GM23338 (cell line): Measurements from ENCODE around the gene TPSB2. TPM values are rescaled to one million over a fixed set of nuclear protein-coding genes. Genes with fewer than 3 reads are reported as not detected.

Source experiments
- ATAC-seq: fragments of 200-7000 bp; cut with Tn5 transposase; 3 replicates; pipeline ENCODE4 v1.9.1; 2020
- DNase-seq: peaks from one replicate; pipeline ENCODE4 v3.0.0-alpha.2; 2015; ENCODE audit warnings: low spot score
- H2AFZ ChIP-seq: fragments of 200-600 bp; sonication (generic); 2 replicates; pipeline ENCODE4 v1.8.0; 2016; ENCODE audit warnings: antibody characterized with exemption, mild to moderate bottlenecking, moderate library complexity
- H3F3A ChIP-seq: fragments of 200-600 bp; sonication (generic); replicated peaks from 2 replicates; pipeline ENCODE4 v1.8.0; 2017; ENCODE audit warnings: antibody characterized with exemption, mixed run types, low read depth
- H3K27ac ChIP-seq: fragments of 200-600 bp; sonication (generic); 2 replicates; pipeline ENCODE4 v1.6.1; 2016; ENCODE audit warnings: low read depth
- H3K27me3 ChIP-seq: fragments of 200-600 bp; sonication (generic); 2 replicates; pipeline ENCODE4 v1.8.0; 2016; ENCODE audit warnings: mild to moderate bottlenecking, mixed run types, moderate library complexity; ENCODE audit not compliant: insufficient read depth
- H3K36me3 ChIP-seq: fragments of 200-600 bp; sonication (generic); 2 replicates; pipeline ENCODE4 v1.8.0; 2016; ENCODE audit warnings: mild to moderate bottlenecking; ENCODE audit not compliant: insufficient read depth
- H3K4me1 ChIP-seq: fragments of 200-600 bp; sonication (generic); 2 replicates; pipeline ENCODE4 v1.8.0; 2016; ENCODE audit warnings: mild to moderate bottlenecking, moderate library complexity; ENCODE audit not compliant: insufficient read depth
- H3K4me2 ChIP-seq: fragments of 200-600 bp; sonication (generic); 2 replicates; pipeline ENCODE4 v1.7.1; 2017; ENCODE audit warnings: mixed run types
- H3K4me3 ChIP-seq: fragments of 200-600 bp; sonication (generic); 2 replicates; pipeline ENCODE4 v1.6.1; 2016; ENCODE audit warnings: mixed run types
- H3K79me2 ChIP-seq: fragments of 200-600 bp; sonication (generic); replicated peaks from 2 replicates; pipeline ENCODE4 v1.8.0; 2017; ENCODE audit warnings: mild to moderate bottlenecking; ENCODE audit not compliant: insufficient read depth
- H3K9me2 ChIP-seq: fragments of 200-600 bp; sonication (generic); 2 replicates; pipeline ENCODE4 v1.8.0; 2017; ENCODE audit not compliant: insufficient read depth
- H4K20me1 ChIP-seq: fragments of 200-600 bp; sonication (generic); replicated peaks from 2 replicates; pipeline ENCODE4 v1.8.0; 2017; ENCODE audit warnings: mild to moderate bottlenecking; ENCODE audit not compliant: insufficient read depth
- H3K27ac Mint-ChIP-seq: 2 replicates; pipeline ENCODE4 v1.8.0; 2020; ENCODE audit warnings: inconsistent platforms, mild to moderate bottlenecking, moderate library complexity, mixed read lengths
- H3K27me3 Mint-ChIP-seq: 3 replicates; pipeline ENCODE4 v1.8.0; 2022; ENCODE audit warnings: low read depth, mild to moderate bottlenecking, moderate library complexity, mixed read lengths, inconsistent platforms; ENCODE audit not compliant: insufficient read depth, poor library complexity
- H3K36me3 Mint-ChIP-seq: 3 replicates; pipeline ENCODE4 v1.8.0; 2021; ENCODE audit warnings: low read depth, mild to moderate bottlenecking, inconsistent platforms, moderate library complexity, mixed read lengths
- H3K4me1 Mint-ChIP-seq: 3 replicates; pipeline ENCODE4 v1.8.0; 2020; ENCODE audit warnings: mild to moderate bottlenecking, inconsistent platforms, mixed read lengths
- H3K4me3 Mint-ChIP-seq: 3 replicates; pipeline ENCODE4 v1.8.0; 2021; ENCODE audit warnings: moderate library complexity, mild to moderate bottlenecking, inconsistent platforms, mixed read lengths
- H3K9me3 Mint-ChIP-seq: 3 replicates; pipeline ENCODE4 v1.8.0; 2020; ENCODE audit warnings: moderate library complexity, mild to moderate bottlenecking, inconsistent platforms, mixed read lengths
- CREB1 ChIP-seq: fragments of 250-450 bp; sonication (Bioruptor Pico); IDR thresholded peaks from 2 replicates; pipeline ENCODE4 v1.5.0; 2020; ENCODE audit warnings: low read depth, mild to moderate bottlenecking, moderate library complexity
- EZH2 ChIP-seq: fragments of 200-600 bp; sonication (generic); IDR thresholded peaks from one replicate; pipeline ENCODE4 v1.8.0; 2017; ENCODE audit warnings: antibody characterized with exemption, mild to moderate bottlenecking, low read depth; ENCODE audit not compliant: unreplicated experiment
- EZH2phosphoT487 ChIP-seq: fragments of 200-600 bp; sonication (generic); IDR thresholded peaks from one replicate; pipeline ENCODE4 v1.8.1; 2018; ENCODE audit warnings: antibody characterized with exemption; ENCODE audit not compliant: unreplicated experiment
- NANOG ChIP-seq: IDR thresholded peaks from 2 replicates; pipeline ENCODE4 v1.6.1; 2016; ENCODE audit warnings: antibody characterized with exemption, borderline replicate concordance
- STAT1 ChIP-seq: IDR thresholded peaks from one replicate; pipeline ENCODE4 v1.6.1; 2016; ENCODE audit warnings: antibody characterized with exemption; ENCODE audit not compliant: unreplicated experiment
- ZNF114 ChIP-seq: fragments of 250-450 bp; sonication (Bioruptor Pico); IDR thresholded peaks from 2 replicates; pipeline ENCODE4 v1.5.0; 2020; ENCODE audit warnings: mild to moderate bottlenecking, moderate library complexity
- ZNF331 ChIP-seq: fragments of 250-450 bp; sonication (Bioruptor Pico); IDR thresholded peaks from 2 replicates; pipeline ENCODE4 v1.5.0; 2020; ENCODE audit warnings: low read depth, mild to moderate bottlenecking, moderate library complexity
- polyA plus RNA-seq: library from polyadenylated mRNA; unstranded; fragments of >200 nt; fragmentation: Nextera tagmentation; extraction: Ambion mirVana; gene quantifications from 2 replicates; pipeline ENCODE4 v1.2.1, GENCODE V29; 2016
- total RNA-seq: library from RNA; depleted of rRNA; stranded (reverse); fragments of >200 nt; shearing (Covaris generic); gene quantifications from 2 replicates; pipeline ENCODE4 v1.2.3, GENCODE V29; 2014
- TF ChIP-seq, protein P1 (sequence below): IDR thresholded peaks from 2 replicates; pipeline ENCODE4 v1.6.1; 2016; ENCODE audit warnings: antibody characterized with exemption
- TF ChIP-seq, protein P2 (sequence below): IDR thresholded peaks from one replicate; pipeline ENCODE4 v1.6.1; 2018; ENCODE audit warnings: antibody characterized with exemption; ENCODE audit not compliant: unreplicated experiment
- TF ChIP-seq, protein P3 (sequence below): fragments of 250-450 bp; sonication (Bioruptor Pico); IDR thresholded peaks from 2 replicates; pipeline ENCODE4 v1.5.0; 2020; ENCODE audit warnings: mild to moderate bottlenecking, moderate library complexity
- TF ChIP-seq, protein P4 (sequence below), 2 experiments: fragments of 200-600 bp in 1 of 2; sonication (generic) in 1 of 2; conservative IDR thresholded peaks; 2 replicates each; pipeline versions ENCODE4 v1.5.1 to v1.6.1; 2016 to 2017; ENCODE audit warnings: antibody characterized with exemption in 2 of 2, low read depth in 2 of 2, mild to moderate bottlenecking in 2 of 2, moderate library complexity in 1 of 2

The TPSB2 gene
- total and polyA plus RNA-seq, 2 experiments from 2014 or later: 0.23 TPM; not detected in 1

DNA sequence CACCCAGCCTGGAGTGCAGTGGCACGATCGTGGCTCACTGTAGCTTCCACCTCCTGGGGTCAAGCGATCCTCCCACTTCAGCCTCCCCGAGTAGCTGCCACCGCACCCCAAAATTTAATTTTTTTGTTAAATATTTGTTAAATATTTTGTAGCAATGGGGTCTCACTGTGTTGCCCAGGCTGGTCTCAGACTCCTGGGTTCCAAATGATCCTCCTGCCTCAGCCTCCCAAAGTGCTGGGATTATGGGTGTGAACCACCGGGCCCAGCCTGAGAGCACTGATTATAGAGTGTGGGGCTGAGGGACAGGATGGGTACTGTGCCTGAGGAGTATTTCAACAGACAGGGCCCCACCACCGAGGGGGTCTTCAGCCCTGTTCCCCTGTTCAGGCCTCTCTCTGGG, 40.5 kb downstream of the TPSB2 start (continued):
- TF ChIP-seq, protein P1, sequence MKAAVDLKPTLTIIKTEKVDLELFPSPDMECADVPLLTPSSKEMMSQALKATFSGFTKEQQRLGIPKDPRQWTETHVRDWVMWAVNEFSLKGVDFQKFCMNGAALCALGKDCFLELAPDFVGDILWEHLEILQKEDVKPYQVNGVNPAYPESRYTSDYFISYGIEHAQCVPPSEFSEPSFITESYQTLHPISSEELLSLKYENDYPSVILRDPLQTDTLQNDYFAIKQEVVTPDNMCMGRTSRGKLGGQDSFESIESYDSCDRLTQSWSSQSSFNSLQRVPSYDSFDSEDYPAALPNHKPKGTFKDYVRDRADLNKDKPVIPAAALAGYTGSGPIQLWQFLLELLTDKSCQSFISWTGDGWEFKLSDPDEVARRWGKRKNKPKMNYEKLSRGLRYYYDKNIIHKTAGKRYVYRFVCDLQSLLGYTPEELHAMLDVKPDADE: no peak
- TF ChIP-seq ZNF331 (CRISPR knock-in tag): no peak

DNA sequence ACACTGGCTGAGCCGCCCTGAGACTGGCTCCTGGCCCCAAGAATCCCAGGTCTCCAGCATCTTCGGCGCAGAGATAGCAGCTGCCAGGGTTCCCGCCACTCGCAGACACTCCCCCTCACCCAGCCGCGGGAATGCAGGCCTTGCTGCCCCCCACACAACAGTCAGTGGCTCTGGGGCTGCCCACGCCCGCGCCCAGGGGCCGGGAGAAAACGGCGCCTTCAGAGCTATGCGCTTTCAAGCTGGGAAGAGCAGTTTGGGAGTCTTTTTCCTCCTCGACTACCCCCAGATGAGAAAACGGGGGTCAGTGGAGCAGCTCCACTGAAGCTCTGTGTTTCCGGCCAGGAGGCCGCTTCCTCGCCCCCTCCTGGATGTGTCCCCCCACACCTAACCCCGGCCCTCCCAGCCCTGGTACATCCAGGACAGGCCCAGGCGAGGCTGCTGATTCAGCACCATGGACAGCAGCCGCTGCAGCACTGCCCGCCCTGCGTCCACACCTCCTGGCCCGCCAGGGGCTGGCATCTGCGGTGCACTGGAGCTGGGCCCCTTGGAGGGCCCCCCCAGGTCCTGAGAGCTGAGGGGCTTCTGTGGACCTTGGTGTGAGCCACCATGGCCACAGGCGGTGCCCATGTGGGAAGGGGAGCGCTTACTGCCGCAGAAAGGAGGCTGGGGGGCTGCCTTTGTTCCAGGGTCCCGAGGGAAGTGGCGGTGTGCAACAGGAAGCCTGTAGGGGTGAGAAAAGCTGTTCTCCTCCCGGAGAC, 41.4 kb downstream of the TPSB2 start:
- Histone ChIP-seq H3K27ac (no peak overlapping the region), H4K20me1 (peaks cover 4% of the 10 kb centered on the region), H3K9me2 (no peaks in the 10 kb centered on the region), H3K36me3 (no peaks in the 10 kb centered on the region), H3K79me2 (no peaks in the 10 kb centered on the region; the same call in 1 of the 2 replicates), H2AFZ (no peak overlapping the region), H3F3A (no peaks in the 10 kb centered on the region), H3K4me2 (no peak overlapping the region), H3K4me3 (no peak overlapping the region), H3K4me1 (no peaks in the 10 kb centered on the region), H3K27me3 (no peaks in the 10 kb centered on the region)
- peaks cover 3% of the 10 kb centered on the region; the same call in 1 of the 3 replicates for H3K4me1 Mint-ChIP-seq
- H3K36me3 Mint-ChIP-seq: no peaks in the 10 kb centered on the region
- peak; percentile 89 for ATAC-seq
- H3K9me3 Mint-ChIP-seq: no peaks in the 10 kb centered on the region
- peak; percentile 78 for DNase-seq
- TF ChIP-seq NANOG (no peak), STAT1 (no peak), CREB1 (CRISPR knock-in tag) (no peak), EZH2 (no peak), EZH2phosphoT487 (no peak), ZNF114 (CRISPR knock-in tag) (no peak)
- TF ChIP-seq, protein P2, sequence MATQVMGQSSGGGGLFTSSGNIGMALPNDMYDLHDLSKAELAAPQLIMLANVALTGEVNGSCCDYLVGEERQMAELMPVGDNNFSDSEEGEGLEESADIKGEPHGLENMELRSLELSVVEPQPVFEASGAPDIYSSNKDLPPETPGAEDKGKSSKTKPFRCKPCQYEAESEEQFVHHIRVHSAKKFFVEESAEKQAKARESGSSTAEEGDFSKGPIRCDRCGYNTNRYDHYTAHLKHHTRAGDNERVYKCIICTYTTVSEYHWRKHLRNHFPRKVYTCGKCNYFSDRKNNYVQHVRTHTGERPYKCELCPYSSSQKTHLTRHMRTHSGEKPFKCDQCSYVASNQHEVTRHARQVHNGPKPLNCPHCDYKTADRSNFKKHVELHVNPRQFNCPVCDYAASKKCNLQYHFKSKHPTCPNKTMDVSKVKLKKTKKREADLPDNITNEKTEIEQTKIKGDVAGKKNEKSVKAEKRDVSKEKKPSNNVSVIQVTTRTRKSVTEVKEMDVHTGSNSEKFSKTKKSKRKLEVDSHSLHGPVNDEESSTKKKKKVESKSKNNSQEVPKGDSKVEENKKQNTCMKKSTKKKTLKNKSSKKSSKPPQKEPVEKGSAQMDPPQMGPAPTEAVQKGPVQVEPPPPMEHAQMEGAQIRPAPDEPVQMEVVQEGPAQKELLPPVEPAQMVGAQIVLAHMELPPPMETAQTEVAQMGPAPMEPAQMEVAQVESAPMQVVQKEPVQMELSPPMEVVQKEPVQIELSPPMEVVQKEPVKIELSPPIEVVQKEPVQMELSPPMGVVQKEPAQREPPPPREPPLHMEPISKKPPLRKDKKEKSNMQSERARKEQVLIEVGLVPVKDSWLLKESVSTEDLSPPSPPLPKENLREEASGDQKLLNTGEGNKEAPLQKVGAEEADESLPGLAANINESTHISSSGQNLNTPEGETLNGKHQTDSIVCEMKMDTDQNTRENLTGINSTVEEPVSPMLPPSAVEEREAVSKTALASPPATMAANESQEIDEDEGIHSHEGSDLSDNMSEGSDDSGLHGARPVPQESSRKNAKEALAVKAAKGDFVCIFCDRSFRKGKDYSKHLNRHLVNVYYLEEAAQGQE: peak; percentile 99
- TF ChIP-seq, protein P3, sequence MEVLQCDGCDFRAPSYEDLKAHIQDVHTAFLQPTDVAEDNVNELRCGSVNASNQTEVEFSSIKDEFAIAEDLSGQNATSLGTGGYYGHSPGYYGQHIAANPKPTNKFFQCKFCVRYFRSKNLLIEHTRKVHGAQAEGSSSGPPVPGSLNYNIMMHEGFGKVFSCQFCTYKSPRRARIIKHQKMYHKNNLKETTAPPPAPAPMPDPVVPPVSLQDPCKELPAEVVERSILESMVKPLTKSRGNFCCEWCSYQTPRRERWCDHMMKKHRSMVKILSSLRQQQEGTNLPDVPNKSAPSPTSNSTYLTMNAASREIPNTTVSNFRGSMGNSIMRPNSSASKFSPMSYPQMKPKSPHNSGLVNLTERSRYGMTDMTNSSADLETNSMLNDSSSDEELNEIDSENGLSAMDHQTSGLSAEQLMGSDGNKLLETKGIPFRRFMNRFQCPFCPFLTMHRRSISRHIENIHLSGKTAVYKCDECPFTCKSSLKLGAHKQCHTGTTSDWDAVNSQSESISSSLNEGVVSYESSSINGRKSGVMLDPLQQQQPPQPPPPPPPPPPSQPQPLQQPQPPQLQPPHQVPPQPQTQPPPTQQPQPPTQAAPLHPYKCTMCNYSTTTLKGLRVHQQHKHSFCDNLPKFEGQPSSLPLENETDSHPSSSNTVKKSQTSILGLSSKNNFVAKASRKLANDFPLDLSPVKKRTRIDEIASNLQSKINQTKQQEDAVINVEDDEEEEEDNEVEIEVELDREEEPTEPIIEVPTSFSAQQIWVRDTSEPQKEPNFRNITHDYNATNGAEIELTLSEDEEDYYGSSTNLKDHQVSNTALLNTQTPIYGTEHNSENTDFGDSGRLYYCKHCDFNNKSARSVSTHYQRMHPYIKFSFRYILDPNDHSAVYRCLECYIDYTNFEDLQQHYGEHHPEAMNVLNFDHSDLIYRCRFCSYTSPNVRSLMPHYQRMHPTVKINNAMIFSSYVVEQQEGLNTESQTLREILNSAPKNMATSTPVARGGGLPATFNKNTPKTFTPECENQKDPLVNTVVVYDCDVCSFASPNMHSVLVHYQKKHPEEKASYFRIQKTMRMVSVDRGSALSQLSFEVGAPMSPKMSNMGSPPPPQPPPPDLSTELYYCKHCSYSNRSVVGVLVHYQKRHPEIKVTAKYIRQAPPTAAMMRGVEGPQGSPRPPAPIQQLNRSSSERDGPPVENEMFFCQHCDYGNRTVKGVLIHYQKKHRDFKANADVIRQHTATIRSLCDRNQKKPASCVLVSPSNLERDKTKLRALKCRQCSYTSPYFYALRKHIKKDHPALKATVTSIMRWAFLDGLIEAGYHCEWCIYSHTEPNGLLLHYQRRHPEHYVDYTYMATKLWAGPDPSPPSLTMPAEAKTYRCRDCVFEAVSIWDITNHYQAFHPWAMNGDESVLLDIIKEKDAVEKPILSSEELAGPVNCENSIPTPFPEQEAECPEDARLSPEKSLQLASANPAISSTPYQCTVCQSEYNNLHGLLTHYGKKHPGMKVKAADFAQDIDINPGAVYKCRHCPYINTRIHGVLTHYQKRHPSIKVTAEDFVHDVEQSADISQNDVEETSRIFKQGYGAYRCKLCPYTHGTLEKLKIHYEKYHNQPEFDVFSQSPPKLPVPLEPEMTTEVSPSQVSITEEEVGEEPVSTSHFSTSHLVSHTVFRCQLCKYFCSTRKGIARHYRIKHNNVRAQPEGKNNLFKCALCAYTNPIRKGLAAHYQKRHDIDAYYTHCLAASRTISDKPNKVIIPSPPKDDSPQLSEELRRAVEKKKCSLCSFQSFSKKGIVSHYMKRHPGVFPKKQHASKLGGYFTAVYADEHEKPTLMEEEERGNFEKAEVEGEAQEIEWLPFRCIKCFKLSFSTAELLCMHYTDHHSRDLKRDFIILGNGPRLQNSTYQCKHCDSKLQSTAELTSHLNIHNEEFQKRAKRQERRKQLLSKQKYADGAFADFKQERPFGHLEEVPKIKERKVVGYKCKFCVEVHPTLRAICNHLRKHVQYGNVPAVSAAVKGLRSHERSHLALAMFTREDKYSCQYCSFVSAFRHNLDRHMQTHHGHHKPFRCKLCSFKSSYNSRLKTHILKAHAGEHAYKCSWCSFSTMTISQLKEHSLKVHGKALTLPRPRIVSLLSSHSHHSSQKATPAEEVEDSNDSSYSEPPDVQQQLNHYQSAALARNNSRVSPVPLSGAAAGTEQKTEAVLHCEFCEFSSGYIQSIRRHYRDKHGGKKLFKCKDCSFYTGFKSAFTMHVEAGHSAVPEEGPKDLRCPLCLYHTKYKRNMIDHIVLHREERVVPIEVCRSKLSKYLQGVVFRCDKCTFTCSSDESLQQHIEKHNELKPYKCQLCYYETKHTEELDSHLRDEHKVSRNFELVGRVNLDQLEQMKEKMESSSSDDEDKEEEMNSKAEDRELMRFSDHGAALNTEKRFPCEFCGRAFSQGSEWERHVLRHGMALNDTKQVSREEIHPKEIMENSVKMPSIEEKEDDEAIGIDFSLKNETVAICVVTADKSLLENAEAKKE (CRISPR knock-in tag): no peak
- TF ChIP-seq, protein P4, sequence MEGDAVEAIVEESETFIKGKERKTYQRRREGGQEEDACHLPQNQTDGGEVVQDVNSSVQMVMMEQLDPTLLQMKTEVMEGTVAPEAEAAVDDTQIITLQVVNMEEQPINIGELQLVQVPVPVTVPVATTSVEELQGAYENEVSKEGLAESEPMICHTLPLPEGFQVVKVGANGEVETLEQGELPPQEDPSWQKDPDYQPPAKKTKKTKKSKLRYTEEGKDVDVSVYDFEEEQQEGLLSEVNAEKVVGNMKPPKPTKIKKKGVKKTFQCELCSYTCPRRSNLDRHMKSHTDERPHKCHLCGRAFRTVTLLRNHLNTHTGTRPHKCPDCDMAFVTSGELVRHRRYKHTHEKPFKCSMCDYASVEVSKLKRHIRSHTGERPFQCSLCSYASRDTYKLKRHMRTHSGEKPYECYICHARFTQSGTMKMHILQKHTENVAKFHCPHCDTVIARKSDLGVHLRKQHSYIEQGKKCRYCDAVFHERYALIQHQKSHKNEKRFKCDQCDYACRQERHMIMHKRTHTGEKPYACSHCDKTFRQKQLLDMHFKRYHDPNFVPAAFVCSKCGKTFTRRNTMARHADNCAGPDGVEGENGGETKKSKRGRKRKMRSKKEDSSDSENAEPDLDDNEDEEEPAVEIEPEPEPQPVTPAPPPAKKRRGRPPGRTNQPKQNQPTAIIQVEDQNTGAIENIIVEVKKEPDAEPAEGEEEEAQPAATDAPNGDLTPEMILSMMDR (conservative IDR thresholded peaks at IDR 0.05; ENCODE audit: low read depth in 2 of 2): no peak
- H3K27me3 Mint-ChIP-seq: peaks cover 9% of the 10 kb centered on the region
- H3K4me3 Mint-ChIP-seq: no peak overlapping the region
- no peak overlapping the region for H3K27ac Mint-ChIP-seq
